Kasumi-1 (cell line): ENCODE results near the gene RGS14.
A peak's percentile ranks its signal among the peaks of the same experiment; 100 is the strongest.
"Not testable (repeated sequence)": the region's sequence is repeated elsewhere in the genome, so short reads cannot be mapped to it uniquely, and the experiment has no call there.

ENCODE experiments used
- DNase-seq, 2 experiments: peaks; one replicate each; lab custom pipeline; 2025; lab: John Stamatoyannopoulos, UW

The RGS14 gene

DNA sequence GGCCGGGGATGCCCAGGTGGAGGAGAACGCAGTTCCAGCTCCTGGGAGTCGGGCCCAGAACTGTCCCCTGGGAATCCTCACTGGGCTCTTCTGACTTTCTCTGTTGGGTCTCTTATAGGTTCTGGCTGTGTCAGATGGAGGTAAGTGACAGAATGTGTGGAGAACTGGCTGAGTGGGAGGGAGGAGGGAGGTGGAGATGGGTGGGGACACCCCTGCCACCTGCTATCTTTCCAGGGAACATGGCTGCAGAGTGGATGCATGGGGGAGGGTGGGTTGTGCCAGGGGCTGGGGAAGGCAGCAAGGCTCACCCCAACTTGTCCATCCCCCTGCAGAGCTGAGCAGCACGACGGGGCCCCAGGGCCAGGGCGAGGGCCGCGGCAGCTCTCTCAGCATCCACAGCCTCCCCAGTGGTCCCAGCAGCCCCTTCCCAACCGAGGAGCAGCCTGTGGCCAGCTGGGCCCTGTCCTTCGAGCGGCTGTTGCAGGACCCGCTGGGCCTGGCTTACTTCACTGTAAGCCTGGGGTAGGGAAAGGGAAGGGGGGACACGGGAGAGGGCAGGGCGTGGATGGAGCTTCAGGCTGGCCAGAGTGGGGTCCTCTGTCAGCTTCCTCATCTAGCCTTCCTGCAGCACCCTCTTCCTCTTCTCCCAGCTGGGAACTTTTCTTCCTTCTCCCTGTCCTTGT lies 8.3 kb downstream of the RGS14 start:
- DNase-seq, result no peak

DNA sequence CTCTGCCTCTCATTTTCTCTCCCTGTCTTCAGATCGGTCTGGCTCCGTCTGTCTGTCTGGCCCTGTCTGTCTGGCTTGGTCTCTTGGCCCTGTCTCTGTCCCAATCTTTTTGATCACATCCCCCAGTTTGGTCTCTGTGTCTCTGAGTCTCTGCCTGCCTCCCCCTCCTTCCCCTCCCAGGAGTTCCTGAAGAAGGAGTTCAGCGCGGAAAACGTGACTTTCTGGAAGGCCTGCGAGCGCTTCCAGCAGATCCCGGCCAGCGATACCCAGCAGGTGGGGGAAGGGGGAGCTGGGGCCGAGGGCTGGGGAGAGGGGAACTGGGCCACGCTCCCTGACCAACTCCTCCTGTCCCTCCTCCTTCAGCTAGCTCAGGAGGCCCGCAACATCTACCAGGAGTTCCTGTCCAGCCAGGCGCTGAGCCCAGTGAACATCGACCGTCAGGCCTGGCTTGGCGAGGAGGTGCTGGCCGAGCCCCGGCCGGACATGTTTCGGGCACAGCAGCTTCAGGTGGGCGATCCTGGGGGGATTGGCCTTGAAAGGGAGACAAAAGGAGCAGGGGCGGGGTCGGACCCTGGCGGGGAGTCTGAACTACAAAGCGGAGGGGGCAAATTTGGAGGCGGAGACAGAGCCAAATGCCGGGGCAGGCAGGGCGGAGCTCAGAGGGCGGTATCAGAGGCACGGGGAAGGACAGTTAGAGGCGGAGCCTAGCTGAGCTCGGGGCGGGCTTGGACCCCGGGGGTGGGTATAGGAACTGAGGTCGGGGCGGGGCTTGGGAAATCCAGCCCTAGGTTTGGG lies 9.0 kb downstream of the RGS14 start:
- peak; percentile 92 for DNase-seq

DNA sequence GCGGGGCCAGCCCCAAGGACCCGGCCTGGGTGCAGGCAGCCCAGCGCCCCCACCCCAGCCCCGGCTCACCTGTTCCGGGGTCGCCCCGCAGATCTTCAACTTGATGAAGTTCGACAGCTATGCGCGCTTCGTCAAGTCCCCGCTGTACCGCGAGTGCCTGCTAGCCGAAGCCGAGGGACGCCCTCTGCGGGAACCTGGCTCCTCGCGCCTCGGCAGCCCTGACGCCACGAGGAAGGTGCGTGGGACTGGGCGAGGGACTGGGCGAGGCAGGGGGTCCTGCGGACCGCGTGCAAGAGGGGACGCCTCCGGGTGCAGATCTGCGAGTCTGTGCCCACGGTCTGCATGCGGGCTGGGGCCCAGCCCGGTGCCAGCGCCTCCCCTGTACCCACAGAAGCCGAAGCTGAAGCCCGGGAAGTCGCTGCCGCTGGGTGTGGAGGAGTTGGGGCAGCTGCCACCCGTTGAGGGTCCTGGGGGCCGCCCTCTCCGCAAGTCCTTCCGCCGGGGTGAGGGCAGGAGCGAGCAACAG lies 9.7 kb downstream of the RGS14 start:
- peak in 1 of 2 experiments; percentile 71 for DNase-seq

DNA sequence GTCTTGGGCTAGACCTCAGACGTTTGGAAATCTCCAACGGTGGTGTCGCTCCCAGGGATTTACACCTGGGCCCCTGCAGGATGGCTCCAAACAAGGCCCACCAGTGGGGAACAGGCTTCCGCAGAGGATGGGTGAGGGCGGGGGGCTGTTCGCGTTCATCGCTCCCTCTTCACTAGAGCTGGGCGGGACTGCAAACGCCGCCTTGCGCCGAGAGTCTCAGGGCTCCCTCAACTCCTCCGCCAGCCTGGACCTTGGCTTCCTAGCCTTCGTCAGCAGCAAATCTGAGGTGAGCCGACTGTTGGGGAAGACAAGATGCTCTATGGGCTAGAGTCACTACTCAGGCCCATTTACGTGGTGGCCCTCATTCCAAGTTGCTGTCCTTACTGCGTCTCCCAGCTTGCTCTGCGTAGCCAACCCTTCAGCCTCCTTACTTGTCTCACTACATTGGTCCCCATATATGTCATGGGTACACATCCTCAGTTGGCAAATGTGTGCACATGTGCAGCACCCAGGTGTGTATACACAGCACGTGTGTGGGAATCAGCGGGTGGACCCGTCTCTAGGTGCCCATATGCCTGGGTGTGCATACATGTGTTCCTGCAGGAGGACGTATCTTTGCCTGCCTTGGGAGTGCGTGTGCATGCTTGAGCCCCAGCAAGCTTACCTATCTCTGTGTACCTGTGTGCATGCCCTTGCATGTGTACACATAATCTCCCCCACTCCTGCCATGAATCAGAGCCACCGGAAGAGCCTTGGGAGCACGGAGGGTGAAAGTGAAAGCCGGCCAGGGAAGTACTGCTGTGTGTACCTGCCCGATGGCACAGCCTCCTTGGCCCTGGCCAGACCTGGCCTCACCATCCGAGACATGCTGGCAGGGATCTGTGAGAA lies 10.5 kb downstream of the RGS14 start:
- no peak for DNase-seq

DNA sequence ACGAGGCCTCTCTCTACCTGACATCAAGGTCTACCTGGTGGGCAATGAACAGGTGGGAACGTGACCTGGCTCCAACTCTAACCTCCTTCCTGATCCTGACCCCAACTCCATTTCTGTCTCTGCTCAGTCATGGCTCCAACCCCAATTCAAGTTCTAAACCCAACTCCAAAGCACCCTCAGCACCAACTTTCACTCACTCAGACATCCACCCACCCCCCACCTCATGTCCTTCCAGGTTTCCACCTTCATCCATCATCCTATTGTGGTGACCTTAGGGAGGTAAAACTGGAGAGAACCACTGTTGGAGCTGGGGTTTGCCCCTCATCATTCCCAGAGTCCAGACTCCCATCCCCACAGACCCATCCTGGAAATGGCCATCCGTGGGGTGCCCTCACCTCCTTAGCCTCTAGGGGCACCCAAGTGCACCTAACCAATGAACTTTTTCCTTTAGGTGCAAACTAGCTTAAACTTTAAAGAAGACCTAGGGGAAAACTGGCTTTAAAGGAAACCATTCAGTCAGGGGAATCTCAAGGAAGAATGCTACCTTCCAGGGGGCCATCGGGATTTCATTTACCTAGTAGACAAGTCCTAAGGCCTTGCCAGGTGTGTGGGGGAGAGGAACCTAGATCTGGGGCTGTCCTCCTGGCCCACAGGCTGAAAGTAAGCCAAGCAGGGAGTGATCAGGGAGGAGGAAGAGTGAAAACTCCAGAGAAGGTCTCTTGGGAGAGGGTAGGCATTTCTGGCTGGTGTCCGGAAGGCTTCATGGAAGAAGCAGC lies 11.3 kb downstream of the RGS14 start:
- peak; percentile 47 to 51 for DNase-seq

DNA sequence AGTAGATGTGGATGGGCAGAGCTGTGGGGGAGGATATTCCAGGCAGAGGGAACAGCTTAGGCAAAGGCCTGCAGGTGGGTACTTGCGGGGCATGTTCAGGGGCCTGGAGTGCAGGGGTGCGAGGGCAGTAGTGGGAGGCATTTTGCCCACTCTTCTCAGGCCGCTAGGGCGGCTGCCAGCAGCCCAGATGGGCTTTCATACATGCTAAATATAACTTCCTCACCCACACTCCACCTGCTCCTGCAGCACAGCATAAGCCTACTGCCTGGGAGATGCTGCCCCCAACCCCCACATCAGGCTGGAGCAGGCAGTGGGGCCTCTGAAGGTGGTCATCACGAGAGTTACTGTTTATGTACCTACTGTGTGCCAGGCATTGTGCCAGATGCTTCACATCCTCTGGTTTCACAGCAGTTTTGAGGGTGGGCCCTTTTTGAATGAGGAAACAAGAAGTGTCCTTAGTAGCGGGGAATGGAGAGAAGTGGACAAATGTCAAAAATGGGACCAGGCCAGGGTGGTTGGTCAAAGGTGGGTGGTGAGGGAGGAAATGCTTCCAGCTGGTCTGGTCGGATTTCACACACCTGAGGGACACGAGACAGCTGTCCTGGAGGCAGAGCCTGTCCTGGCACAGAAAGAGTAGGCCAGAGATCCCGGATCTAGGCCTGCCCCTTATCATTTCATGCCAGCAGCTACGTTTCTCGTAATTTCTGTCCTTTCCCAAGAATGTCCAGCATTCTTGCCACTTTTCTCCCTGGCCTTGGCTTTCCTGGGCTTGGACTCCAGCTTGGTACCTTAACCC lies 12.1 kb downstream of the RGS14 start:
- no peak for DNase-seq

DNA sequence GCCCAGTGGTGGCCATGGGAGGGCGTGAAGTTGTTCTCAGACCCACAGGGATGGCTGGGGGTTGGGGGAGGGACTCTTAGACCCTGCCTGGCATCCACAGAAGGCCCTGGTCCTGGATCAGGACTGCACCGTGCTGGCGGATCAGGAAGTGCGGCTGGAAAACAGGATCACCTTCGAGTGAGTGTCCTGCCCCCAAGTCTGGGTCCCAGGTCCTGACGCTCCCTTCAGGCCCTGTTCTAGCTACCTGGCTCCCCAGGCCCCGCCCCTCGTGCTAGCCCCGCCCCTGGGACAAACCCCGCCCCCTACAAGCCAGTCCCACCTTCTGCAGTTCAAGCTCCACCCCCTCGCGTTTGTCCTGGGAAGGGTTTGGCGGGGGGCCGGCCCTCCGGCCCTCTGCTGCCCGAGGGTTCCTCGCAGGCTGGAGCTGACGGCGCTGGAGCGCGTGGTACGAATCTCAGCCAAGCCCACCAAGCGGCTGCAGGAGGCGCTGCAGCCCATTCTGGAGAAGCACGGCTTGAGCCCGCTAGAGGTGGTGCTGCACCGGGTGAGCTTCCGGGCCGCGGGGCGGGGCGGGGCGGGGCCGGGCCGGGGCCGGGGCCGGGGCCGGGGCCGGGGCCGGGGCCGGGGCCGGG lies 12.9 kb downstream of the RGS14 start:
- DNase-seq, result peak; percentile 67 to 80

DNA sequence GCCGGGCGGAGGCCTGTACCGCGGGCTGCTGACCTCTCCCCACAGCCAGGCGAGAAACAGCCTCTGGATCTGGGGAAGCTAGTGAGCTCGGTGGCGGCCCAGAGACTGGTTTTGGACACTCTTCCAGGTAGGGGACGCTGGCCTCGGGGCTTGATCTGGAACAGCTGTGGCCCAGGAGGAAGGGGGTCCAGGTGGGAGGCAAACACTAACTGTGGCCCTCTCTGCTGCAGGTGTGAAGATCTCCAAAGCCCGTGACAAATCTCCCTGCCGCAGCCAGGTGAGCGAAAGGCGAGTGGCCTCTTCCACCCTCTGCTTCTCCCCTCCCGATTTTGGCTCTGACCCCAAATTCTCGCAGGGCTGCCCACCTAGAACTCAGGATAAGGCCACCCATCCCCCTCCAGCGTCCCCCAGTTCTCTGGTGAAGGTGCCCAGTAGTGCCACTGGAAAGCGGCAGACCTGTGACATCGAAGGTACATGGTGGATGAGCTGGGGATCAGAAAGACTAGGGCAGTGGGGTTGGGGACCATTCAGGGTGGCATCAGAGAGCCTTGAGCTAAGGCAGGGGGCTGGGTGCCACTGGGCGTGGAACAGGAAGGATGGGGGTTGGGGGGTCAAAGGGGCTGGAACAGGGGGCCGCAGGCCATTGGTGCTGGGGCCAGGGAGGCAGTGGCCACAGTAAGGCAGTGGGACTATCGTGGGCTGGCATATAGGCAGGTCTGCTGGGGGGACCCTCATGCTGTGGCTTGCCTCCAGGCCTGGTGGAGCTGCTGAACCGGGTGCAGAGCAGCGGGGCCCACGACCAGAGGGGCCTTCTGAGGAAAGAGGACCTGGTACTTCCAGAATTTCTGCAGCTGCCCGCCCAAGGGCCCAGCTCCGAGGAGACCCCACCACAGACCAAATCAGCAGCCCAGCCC lies 13.7 kb downstream of the RGS14 start:
- DNase-seq, result no peak

DNA sequence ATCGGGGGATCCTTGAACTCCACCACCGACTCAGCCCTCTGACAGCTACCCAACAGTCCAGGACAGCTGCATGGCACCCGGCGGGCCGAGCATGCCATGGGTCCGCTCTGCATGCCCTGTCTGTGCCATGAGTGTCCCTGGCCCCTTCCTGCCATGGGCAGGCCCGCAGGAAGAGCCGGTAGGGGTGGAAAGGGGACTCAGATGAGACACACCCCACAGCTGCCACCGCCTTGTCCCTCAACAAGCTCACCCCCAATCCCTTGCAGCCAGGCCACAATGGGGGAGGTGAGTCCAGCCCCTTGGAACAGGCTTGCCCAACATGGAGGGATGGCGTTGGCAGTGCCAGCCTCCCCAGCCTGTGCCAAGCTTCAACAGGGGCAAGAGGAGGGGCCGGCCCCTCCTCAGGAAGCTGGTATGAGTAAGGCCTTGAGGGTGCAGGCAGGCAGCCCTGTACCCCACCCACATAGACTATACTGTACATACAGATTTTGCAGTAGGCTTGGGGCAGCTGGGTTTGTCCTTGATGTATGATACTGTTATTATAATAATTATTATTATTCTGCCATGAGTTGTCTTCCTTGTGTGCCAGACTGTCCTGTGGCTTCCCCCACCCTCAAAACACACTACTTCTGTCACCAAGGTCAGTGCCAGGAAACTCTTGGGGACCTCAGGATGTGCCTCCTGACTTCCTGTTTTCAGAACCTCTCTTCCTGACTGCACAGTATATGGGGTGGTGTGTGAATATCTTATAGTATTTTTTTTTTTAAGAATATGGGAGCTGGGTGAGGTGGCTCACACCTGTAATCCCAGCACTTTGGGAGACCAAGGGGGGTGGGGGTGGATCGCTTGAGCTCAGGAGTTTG lies 14.5 kb downstream of the RGS14 start:
- DNase-seq, result peak; percentile 65 to 70

DNA sequence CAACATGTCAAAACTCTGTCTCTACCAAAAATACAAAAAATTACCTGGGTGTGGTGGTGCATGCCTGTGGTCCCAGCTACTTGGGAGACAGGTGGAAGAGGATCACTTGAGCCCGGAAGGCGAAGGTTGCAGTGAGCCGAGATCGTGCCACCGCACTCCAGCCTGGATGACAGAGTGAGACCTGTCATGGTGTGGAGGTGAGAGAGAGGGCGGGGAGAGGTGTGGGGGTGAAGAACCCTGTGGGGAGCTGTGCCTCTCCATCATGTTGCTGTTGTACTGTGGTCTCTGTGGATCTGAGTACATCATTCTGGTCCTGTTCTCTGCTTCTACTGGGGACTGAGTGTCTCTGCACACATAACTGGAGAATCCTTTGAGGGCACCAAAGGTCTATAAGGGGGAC lies 15.2 kb downstream of the RGS14 start:
- DNase-seq, result no peak

DNA sequence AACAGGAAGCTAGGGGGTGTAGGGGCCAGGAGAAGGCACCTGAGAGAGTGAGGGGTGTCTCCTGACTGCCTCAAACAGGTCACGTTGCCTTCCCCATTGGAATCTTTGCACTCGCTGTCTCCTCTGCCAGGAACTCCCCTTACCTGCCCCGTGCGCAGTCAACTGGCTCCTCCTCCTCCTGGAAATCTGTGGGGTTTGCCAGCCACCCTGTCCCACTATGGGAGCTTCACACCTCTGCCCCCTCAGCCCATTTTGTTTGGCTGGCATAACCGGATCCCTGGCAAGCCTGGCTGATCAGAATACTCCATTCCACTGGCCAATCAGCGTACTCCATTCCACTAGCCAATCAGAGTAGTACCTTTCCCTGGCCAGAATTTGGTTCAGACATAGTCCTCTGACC lies 16.1 kb downstream of the RGS14 start:
- no peak for DNase-seq

DNA sequence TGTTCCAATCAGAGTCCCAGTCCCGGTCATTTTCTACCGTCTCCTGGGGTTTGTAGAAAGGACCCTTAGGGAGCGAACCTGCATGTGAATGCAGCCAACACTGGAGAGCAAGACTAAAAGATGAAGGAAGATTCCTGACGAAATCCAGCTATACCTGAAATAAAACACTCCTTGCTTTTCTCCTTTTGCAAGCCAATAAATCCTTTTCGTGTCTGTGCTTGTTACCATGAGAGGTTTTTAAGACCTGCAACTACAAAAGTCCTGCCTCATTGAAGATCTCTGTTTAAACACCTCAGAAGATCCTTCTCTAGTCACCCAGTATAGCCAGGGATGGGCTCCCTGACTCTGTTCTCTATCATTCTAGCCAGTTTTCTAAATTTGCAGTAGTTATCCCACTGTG lies 16.5 kb downstream of the RGS14 start:
- DNase-seq, result no peak

DNA sequence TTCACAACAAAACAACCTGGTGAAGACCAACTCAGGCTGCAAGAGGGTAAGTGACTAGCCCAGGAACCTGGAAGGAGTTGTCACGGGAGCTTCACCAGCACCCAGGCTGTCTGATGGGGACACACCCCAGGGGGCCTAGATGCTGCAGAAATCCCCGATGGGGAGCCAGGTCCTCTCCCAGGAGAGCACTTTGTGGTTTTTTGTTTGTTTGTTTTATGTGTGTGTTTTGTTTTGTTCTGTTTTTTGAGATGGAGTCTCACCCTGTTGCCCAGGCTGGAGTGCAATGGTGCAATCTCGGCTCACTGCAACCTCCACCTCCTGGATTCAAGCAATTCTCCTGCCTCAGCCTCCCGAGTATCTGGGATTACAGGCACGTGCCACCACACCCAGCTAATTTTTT lies 17.8 kb downstream of the RGS14 start:
- DNase-seq, result not testable (repeated sequence)

DNA sequence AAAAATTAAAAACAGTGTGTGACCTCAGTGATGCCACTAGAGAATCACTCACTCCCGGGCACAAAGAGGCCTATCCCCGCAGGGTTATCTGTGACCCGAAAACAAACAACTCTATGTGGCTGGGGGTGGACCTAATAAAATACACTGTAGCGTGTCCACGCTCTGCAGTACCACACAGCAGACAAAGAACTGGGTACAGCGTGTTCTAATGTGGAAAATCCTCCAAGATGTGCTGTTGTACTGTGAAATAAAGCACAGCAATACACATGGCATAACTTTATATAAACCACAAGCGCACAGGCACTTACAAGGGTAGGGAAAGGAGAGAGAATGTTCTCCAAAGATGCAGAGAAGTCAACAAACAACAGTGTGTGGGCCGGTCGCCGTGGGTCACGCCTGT lies 18.4 kb downstream of the RGS14 start:
- no peak for DNase-seq

DNA sequence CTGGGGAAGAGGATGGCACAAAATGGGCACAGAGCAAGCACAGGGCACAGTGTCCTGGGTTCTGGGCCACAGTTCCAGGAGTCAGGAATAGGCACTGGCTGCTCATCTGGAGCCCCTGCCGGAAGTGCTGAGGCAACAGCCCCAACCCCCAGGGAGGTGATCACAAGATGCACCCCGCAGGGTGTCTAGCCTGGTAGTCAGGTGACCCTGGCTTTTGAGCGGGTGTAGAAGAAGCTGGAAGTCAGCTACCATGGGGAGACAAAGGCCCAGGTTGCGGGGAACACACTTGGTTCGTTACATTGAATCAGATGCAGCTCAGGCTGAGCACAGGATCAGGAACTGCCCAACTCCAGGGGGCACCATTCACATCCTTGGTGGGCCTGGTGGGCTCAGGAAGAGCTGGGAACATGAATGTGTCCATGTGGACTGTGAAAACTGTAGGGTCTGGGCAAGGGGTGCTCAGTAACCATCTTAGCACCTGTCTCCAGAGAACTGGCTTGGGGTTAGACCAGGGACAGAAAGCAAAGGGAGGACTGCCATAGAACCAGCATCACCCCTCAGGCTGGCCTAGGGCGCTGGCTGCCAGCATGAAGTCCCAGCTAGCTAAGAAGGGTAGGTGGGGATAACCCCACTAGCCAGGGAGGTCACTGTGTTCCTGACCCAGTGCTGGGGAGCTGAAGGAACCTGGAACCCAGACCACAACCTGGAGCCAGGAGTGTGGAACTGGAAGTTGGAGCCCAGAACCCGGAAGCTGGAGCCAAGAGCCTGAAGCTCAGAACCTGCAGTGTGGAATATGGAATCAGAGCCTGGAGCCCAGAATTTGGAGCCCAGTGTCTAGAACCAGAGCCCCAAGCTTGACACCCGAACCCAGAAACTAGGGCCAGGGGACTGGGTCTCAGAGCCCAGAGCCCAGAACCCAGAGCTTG lies 20.4 kb downstream of the RGS14 start:
- no peak for DNase-seq

DNA sequence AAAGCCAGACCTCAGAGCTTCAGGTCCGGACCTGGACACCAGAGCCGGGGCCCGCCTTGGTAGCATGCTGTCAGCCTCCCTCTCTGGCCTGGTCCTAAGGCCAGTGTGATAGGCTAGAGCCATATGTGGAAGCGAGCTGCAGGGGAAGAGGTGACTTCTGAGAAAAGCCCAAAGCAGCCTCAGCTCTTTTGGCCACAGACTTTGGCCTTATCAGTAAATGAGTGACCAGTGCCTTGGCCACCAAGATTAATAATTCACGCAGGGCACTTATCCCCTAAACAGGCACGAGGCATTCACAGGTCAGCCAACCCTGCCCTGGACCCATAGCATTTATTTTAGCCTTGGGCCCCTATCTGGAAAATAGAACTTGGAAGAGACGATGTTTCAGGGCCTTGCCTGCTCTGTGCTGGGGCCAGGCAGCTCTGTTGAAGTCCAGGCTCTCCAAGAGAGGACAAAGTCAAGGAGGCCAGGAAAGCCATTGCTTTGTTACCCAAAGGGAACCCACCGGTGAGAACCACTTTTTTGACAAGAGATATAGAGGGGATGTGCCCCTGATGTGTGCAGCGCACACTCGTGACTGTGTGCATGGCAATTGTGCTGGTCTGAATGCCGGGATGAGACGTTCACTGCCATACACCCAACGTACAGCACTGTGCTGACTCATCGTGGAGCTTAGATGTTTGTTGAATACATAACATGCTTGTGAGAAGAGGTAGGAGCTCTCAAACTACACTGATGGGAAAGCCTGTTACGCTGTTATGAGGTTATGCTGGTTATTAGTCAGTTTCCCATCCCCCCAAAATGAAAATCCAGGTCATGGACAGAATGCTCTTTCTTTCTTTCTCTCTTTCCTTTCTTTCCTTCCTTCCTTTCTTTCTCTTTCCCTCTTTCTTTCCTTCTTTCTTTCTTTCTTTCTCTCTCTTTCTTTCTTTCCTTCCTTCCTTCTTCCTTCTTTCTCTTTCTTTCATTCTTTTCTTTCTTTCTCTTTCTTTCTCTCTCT lies 21.5 kb downstream of the RGS14 start:
- DNase-seq, result no peak
